Endothelial cell of umbilical vein (primary cell): ENCODE measurements around the gene GPR137. TPM values are rescaled to one million over a fixed set of nuclear protein-coding genes. Genes with fewer than 3 reads are reported as not detected.
A peak's percentile ranks its signal among the peaks of the same experiment; 100 is the strongest.

ENCODE experiments used
- BruUV-seq: library from RNA; stranded (reverse); fragments of 400-500 nt; replicated peaks from 2 replicates; lab custom pipeline; 2021; lab: Mats Ljungman, UMichigan
- CTCF ChIA-PET: fragments of 300-600, 350-600 bp; sonication (Branson Sonifier 250); formaldehyde crosslinking; loops from one replicate; lab custom pipeline; 2021; ENCODE audit warnings: antibody characterized with exemption, inconsistent platforms; lab: Charles Lee
- POLR2A ChIA-PET: fragments of 300-600, 350-600 bp; sonication (Branson Sonifier 250); formaldehyde crosslinking; loops from one replicate; lab custom pipeline; 2021; ENCODE audit warnings: antibody characterized with exemption, inconsistent platforms; lab: Charles Lee
- DNase-seq: peaks from one replicate; pipeline ENCODE4 v3.0.0-alpha.2; 2011; ENCODE audit warnings: low read depth, low spot score
- FAIRE-seq: peaks from 2 replicates; lab custom pipeline; 2011; peaks lifted over from hg19 to GRCh38; lab: Jason Lieb, UNC
- H2AFZ ChIP-seq: 2 replicates; pipeline ENCODE4 v1.6.0; 2012; ENCODE audit warnings: low read depth, low read length, control low read depth, inconsistent platforms
- H3K27ac ChIP-seq: 2 replicates; pipeline ENCODE4 v1.5.1; 2011; ENCODE audit warnings: low read depth, mild to moderate bottlenecking, control low read depth, low read length, moderate library complexity; ENCODE audit not compliant: insufficient read depth
- H3K27me3 ChIP-seq, 2 experiments: 2 replicates each; pipeline versions ENCODE4 v1.6.0 to v1.6.1; 2011; ENCODE audit warnings: low read length in 2 of 2, mixed read lengths in 1 of 2; ENCODE audit not compliant: control insufficient read depth in 2 of 2, insufficient read depth in 2 of 2
- H3K36me3 ChIP-seq, 2 experiments: 2 replicates in 1 of 2; 3 replicates in 1 of 2; pipeline ENCODE4 v1.5.1; 2011; ENCODE audit warnings: low read length in 2 of 2, mild to moderate bottlenecking in 1 of 2, moderate library complexity in 1 of 2; ENCODE audit not compliant: control insufficient read depth in 2 of 2, insufficient read depth in 2 of 2; ENCODE audit errors: extremely low read depth in 1 of 2
- H3K4me1 ChIP-seq: 3 replicates; pipeline ENCODE4 v1.5.1; 2011; ENCODE audit warnings: mild to moderate bottlenecking, low read length; ENCODE audit not compliant: control insufficient read depth, insufficient read depth; ENCODE audit errors: extremely low read depth
- H3K4me2 ChIP-seq: 2 replicates; pipeline ENCODE4 v1.6.1; 2011; ENCODE audit warnings: low read length, control low read depth, mixed read lengths; ENCODE audit not compliant: insufficient read depth
- H3K4me3 ChIP-seq, 3 experiments: fragments of 200-600 bp in 1 of 3; sonication (generic), shearing (Covaris generic) in 1 of 3; replicated peaks in 1 of 3; 2 replicates each; pipeline ENCODE4 v1.5.1; 2011 to 2016; ENCODE audit warnings: control low read depth in 3 of 3, low read length in 3 of 3, mild to moderate bottlenecking in 2 of 3, inconsistent platforms in 1 of 3, low read depth in 1 of 3, moderate library complexity in 1 of 3; ENCODE audit not compliant: insufficient read depth in 1 of 3
- H3K79me2 ChIP-seq: 2 replicates; pipeline ENCODE4 v1.6.0; 2012; ENCODE audit warnings: low read length, inconsistent platforms; ENCODE audit not compliant: control insufficient read depth, insufficient read depth
- H3K9ac ChIP-seq: replicated peaks from 2 replicates; pipeline ENCODE3; 2011; ENCODE audit warnings: low read length, control low read depth; ENCODE audit not compliant: insufficient read depth; ENCODE audit errors: extremely low read depth
- H3K9me1 ChIP-seq: replicated peaks from 3 replicates; pipeline ENCODE4 v1.6.0; 2011; ENCODE audit warnings: mild to moderate bottlenecking, low read length; ENCODE audit not compliant: control insufficient read depth, insufficient read depth; ENCODE audit errors: extremely low read depth
- H3K9me3 ChIP-seq: replicated peaks from 2 replicates; pipeline ENCODE4 v1.5.1; 2012; ENCODE audit warnings: low read length, inconsistent platforms; ENCODE audit not compliant: control insufficient read depth, insufficient read depth
- H4K20me1 ChIP-seq: replicated peaks from 2 replicates; pipeline ENCODE3; 2011; ENCODE audit warnings: mild to moderate bottlenecking, low read length; ENCODE audit not compliant: control insufficient read depth, insufficient read depth; ENCODE audit errors: extremely low read depth
- EZH2 ChIP-seq: IDR thresholded peaks from 2 replicates; pipeline ENCODE4 v1.6.1; 2012; ENCODE audit warnings: borderline replicate concordance, low read depth, mild to moderate bottlenecking, moderate library complexity, low read length, inconsistent platforms; ENCODE audit not compliant: severe bottlenecking
- FOS ChIP-seq: IDR thresholded peaks from 2 replicates; pipeline ENCODE4 v1.6.1; 2011; ENCODE audit warnings: mild to moderate bottlenecking, low read length, moderate library complexity, borderline replicate concordance; ENCODE audit not compliant: insufficient read depth
- GATA2 ChIP-seq: IDR thresholded peaks from 2 replicates; pipeline ENCODE4 v1.7.0; 2011; ENCODE audit warnings: low read depth, mild to moderate bottlenecking, moderate library complexity, mixed read lengths, low read length; ENCODE audit not compliant: insufficient read length, insufficient read depth
- JUN ChIP-seq: IDR thresholded peaks from 2 replicates; pipeline ENCODE4 v1.6.1; 2011; ENCODE audit warnings: borderline replicate concordance, low read depth; ENCODE audit not compliant: insufficient read length, insufficient read depth
- MYC ChIP-seq: IDR thresholded peaks from one replicate; pipeline ENCODE4 v1.6.1; 2011; ENCODE audit warnings: mild to moderate bottlenecking, low read depth, low read length
- POLR2A ChIP-seq: IDR thresholded peaks from 2 replicates; pipeline ENCODE4 v1.6.1; 2012; ENCODE audit warnings: low read depth, mild to moderate bottlenecking, control low read depth, low read length
- POLR2AphosphoS5 ChIP-seq: IDR thresholded peaks from 2 replicates; pipeline ENCODE4 v1.6.1; 2012; ENCODE audit warnings: low read depth, mild to moderate bottlenecking, control low read depth, low read length, moderate library complexity; ENCODE audit not compliant: insufficient read depth
- dilution Hi-C: fragments of 300-500 bp; cut with MboI; formaldehyde crosslinking; loops from one replicate; pipeline ENCODE4 v1.15.0; 2019; ENCODE audit warnings: low sequenced_read_pairs; ENCODE audit not compliant: extremely low pct_ligation_motif_present
- intact Hi-C: fragments of 100-400 bp; cut with micrococcal nuclease; formaldehyde crosslinking; loops from one replicate; pipeline ENCODE4 v1.10.0; 2022
- polyA plus RNA-seq, 4 experiments: library from polyadenylated mRNA; depleted of rRNA in 3 of 4; stranded (reverse) in 3 of 4; unstranded in 1 of 4; fragments of >200 nt; gene quantifications; 2 replicates each; pipeline versions ENCODE4 v1.2.1 to v1.2.3, GENCODE V29; 2011 to 2012; ENCODE audit warnings: missing spikeins in 1 of 4
- total RNA-seq: library from RNA; stranded (reverse); gene quantifications from 2 replicates; pipeline ENCODE4 v1.2.3, GENCODE V29; 2021
- TF ChIP-seq, protein P1 (sequence below), 2 donors: IDR thresholded peaks; 1 replicate in 1 of 2; 2 replicates in 1 of 2; pipeline ENCODE4 v1.5.1; 2011; ENCODE audit warnings: low read length in 2 of 2, mild to moderate bottlenecking in 2 of 2, moderate library complexity in 2 of 2, control low read depth in 1 of 2, inconsistent platforms in 1 of 2, low read depth in 1 of 2; ENCODE audit not compliant: insufficient read depth in 1 of 2; ENCODE audit errors: extremely low read depth in 1 of 2
- TF ChIP-seq, protein P2 (sequence below): IDR thresholded peaks from 2 replicates; pipeline ENCODE4 v1.6.1; 2011; ENCODE audit not compliant: insufficient read depth, insufficient read length

GPR137 gene
- total and polyA plus RNA-seq, 2 donors (not counting 3 experiments of a cell fraction or from before 2014, with no cell fraction given): 40.9 to 42.5 TPM

DNA sequence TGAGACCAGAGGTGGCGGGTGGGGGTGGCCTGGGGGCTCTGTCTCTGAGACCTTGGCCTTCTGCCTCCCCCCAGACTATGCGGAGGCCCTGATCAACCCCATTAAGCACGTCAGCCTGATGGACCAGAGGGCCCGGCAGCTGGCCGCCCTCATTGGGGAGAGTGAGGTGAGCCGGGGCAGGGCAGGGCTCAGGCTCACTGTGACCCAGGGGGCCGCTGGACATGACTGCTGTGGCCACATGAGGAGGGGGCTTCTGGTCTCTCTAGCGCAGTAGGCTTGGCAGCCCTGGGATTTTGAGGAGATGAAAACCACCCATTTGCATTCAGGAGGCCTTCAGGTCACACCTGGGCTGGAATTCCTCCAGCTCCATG, 21.7 kb upstream of the GPR137 start:
- no peak for FAIRE-seq
- peak overlapping the region; percentile 83 for H3K27ac ChIP-seq
- H3K36me3 ChIP-seq: peaks cover 15 to 32% of the 10 kb centered on the region in 2 experiments
- TF ChIP-seq FOS (no peak), POLR2A (no peak), POLR2AphosphoS5 (no peak), JUN (no peak), GATA2 (no peak), MYC (no peak), EZH2 (no peak)
- TF ChIP-seq, protein P1, sequence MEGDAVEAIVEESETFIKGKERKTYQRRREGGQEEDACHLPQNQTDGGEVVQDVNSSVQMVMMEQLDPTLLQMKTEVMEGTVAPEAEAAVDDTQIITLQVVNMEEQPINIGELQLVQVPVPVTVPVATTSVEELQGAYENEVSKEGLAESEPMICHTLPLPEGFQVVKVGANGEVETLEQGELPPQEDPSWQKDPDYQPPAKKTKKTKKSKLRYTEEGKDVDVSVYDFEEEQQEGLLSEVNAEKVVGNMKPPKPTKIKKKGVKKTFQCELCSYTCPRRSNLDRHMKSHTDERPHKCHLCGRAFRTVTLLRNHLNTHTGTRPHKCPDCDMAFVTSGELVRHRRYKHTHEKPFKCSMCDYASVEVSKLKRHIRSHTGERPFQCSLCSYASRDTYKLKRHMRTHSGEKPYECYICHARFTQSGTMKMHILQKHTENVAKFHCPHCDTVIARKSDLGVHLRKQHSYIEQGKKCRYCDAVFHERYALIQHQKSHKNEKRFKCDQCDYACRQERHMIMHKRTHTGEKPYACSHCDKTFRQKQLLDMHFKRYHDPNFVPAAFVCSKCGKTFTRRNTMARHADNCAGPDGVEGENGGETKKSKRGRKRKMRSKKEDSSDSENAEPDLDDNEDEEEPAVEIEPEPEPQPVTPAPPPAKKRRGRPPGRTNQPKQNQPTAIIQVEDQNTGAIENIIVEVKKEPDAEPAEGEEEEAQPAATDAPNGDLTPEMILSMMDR (IDR thresholded peaks at IDR 0.05; ENCODE audit: extremely low read depth in 1 of 2, insufficient read depth in 1 of 2, low read depth in 1 of 2, low read length in 2 of 2): no peak
- TF ChIP-seq, protein P2, sequence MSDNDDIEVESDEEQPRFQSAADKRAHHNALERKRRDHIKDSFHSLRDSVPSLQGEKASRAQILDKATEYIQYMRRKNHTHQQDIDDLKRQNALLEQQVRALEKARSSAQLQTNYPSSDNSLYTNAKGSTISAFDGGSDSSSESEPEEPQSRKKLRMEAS: no peak
- no TSS peak for BruUV-seq
- H3K9me3 ChIP-seq: no peaks in the 10 kb centered on the region
- ChIA-PET POLR2A (no interaction called here), CTCF (interaction anchor here (0.9 to 2.7 kb wide), 5 partner anchors 13 to 91 kb away, joined by 3 to 24 read pairs (median 5); partner anchors contain the start of genes CATSPERZ and PLCB3)
- DNase-seq: no peak
- H2AFZ ChIP-seq: no peak overlapping the region
- no peak overlapping the region for H3K4me2 ChIP-seq
- no peak overlapping the region for H3K4me3 ChIP-seq
- H3K9ac ChIP-seq: no peak overlapping the region
- no peaks in the 10 kb centered on the region for H3K79me2 ChIP-seq
- intact Hi-C loops (loop anchor here (1.0 kb wide), 1 partner anchor 13 kb away; the partner anchor contains the start of gene PLCB3), dilution Hi-C loops (no loop called here)
- H3K9me1 ChIP-seq: no peaks in the 10 kb centered on the region
- peaks cover 42% of the 10 kb centered on the region for H3K4me1 ChIP-seq
- H4K20me1 ChIP-seq: no peaks in the 10 kb centered on the region
- no peaks in the 10 kb centered on the region for H3K27me3 ChIP-seq
